SK-N-SH (cell line): Measurements from ENCODE around the gene SLC45A3. TPM values are rescaled to one million over a fixed set of nuclear protein-coding genes. Genes with fewer than 3 reads are reported as not detected.

Source experiments
- CTCF ChIA-PET: fragments of 300-600, 350-600 bp; formaldehyde crosslinking; extraction: SDS; loops from one replicate; lab custom pipeline; 2021; lab: Yijun Ruan, JAX
- POLR2A ChIA-PET: fragments of 350-600 bp; sonication (Branson Sonifier 250); formaldehyde crosslinking; extraction: SDS; loops from one replicate; lab custom pipeline; 2020; ENCODE audit warnings: antibody characterized with exemption, inconsistent platforms; lab: Yijun Ruan, JAX
- DNase-seq: peaks from one replicate; pipeline ENCODE4 v3.0.0; 2012
- H2AFZ ChIP-seq: fragments of 200-600 bp; sonication (generic); 2 replicates; pipeline ENCODE4 v1.8.1; 2016; ENCODE audit warnings: antibody characterized with exemption, mild to moderate bottlenecking, low read depth
- H3F3A ChIP-seq: fragments of 200-600 bp; sonication (generic); replicated peaks from 2 replicates; pipeline ENCODE3; 2016; ENCODE audit warnings: antibody characterized with exemption, mild to moderate bottlenecking; ENCODE audit not compliant: insufficient read depth
- H3K27ac ChIP-seq, 2 experiments: fragments of 200-500 bp in 1 of 2; fragments of 200-600 bp in 1 of 2; sonication (Bioruptor generic) in 1 of 2; sonication (generic), shearing (Covaris generic) in 1 of 2; 2 replicates each; pipeline versions ENCODE4 v1.5.1 to v1.6.1; 2014 to 2016; ENCODE audit warnings: low read depth in 2 of 2, inconsistent platforms in 1 of 2, low read length in 1 of 2, mild to moderate bottlenecking in 1 of 2, mixed read lengths in 1 of 2
- H3K27me3 ChIP-seq: fragments of 200-600 bp; sonication (generic), shearing (Covaris generic); 2 replicates; pipeline ENCODE4 v1.6.1; 2016; ENCODE audit warnings: mixed run types; ENCODE audit not compliant: insufficient read depth
- H3K36me3 ChIP-seq, 2 experiments: fragments of 200-500 bp in 1 of 2; fragments of 200-600 bp in 1 of 2; sonication (Bioruptor generic) in 1 of 2; sonication (generic) in 1 of 2; replicated peaks in 1 of 2; 2 replicates each; pipeline versions ENCODE3 to v1.5.1; 2014 to 2016; ENCODE audit warnings: low read length in 1 of 2, mild to moderate bottlenecking in 1 of 2; ENCODE audit not compliant: insufficient read depth in 2 of 2, control insufficient read depth in 1 of 2
- H3K4me1 ChIP-seq, 2 experiments: fragments of 200-500 bp in 1 of 2; fragments of 200-600 bp in 1 of 2; sonication (Bioruptor generic) in 1 of 2; sonication (generic), shearing (Covaris generic) in 1 of 2; 2 replicates each; pipeline versions ENCODE4 v1.5.1 to v1.6.1; 2014 to 2016; ENCODE audit warnings: low read depth in 1 of 2, low read length in 1 of 2, mixed run types in 1 of 2; ENCODE audit not compliant: insufficient read depth in 2 of 2, control insufficient read depth in 1 of 2
- H3K4me2 ChIP-seq: fragments of 200-600 bp; sonication (generic), shearing (Covaris generic); 2 replicates; pipeline ENCODE4 v1.6.1; 2017; ENCODE audit warnings: mixed run types
- H3K4me3 ChIP-seq, 2 experiments: fragments of 200-500 bp in 1 of 2; fragments of 200-600 bp in 1 of 2; sonication (Bioruptor generic) in 1 of 2; sonication (generic), shearing (Covaris generic) in 1 of 2; 2 replicates each; pipeline versions ENCODE4 v1.5.1 to v1.8.1; 2014 to 2016; ENCODE audit warnings: low read depth in 2 of 2, inconsistent platforms in 1 of 2, low read length in 1 of 2, mild to moderate bottlenecking in 1 of 2, mixed read lengths in 1 of 2, moderate library complexity in 1 of 2
- H3K79me2 ChIP-seq: fragments of 200-600 bp; sonication (generic); 2 replicates; pipeline ENCODE4 v1.8.1; 2017; ENCODE audit warnings: mild to moderate bottlenecking; ENCODE audit not compliant: insufficient read depth
- H3K9ac ChIP-seq: fragments of 200-600 bp; sonication (generic); 2 replicates; pipeline ENCODE4 v1.6.1; 2017; ENCODE audit warnings: mixed run types
- H3K9me2 ChIP-seq: fragments of 200-600 bp; sonication (generic); 2 replicates; pipeline ENCODE4 v1.6.1; 2017; ENCODE audit warnings: mixed run types
- H3K9me3 ChIP-seq: fragments of 200-600 bp; sonication (generic); 2 replicates; pipeline ENCODE4 v1.6.1; 2017; ENCODE audit warnings: mixed run types, mild to moderate bottlenecking, moderate library complexity
- H4K20me1 ChIP-seq: fragments of 200-600 bp; sonication (generic); 2 replicates; pipeline ENCODE4 v1.6.1; 2017; ENCODE audit warnings: mild to moderate bottlenecking, mixed run types; ENCODE audit not compliant: insufficient read depth
- CHD2 ChIP-seq: fragments of 150-350 bp; IDR thresholded peaks from 2 replicates; pipeline ENCODE4 v1.6.1; 2018; ENCODE audit warnings: low read length; ENCODE audit not compliant: partially characterized antibody
- ELF1 ChIP-seq: IDR thresholded peaks from 2 replicates; pipeline ENCODE4 v1.4.0; 2012
- EZH2phosphoT487 ChIP-seq: fragments of 200-600 bp; sonication (generic); IDR thresholded peaks from 2 replicates; pipeline ENCODE4 v1.6.1; 2017; ENCODE audit warnings: low read depth, mixed run types, mild to moderate bottlenecking, antibody characterized with exemption, moderate library complexity, borderline replicate concordance
- GABPA ChIP-seq: IDR thresholded peaks from 2 replicates; pipeline ENCODE4 v1.4.0; 2012; ENCODE audit warnings: low read depth, mild to moderate bottlenecking
- NFIC ChIP-seq: IDR thresholded peaks from 2 replicates; pipeline ENCODE4 v1.4.0; 2012; ENCODE audit warnings: borderline replicate concordance
- RAD21 ChIP-seq: IDR thresholded peaks from 2 replicates; pipeline ENCODE4 v1.6.1; 2012; ENCODE audit warnings: mild to moderate bottlenecking, low read length
- RCOR1 ChIP-seq: fragments of 150-350 bp; IDR thresholded peaks from 2 replicates; pipeline ENCODE4 v1.6.1; 2017; ENCODE audit warnings: antibody characterized with exemption, low read length
- RFX5 ChIP-seq: IDR thresholded peaks from 2 replicates; pipeline ENCODE4 v1.6.1; 2012; ENCODE audit warnings: mild to moderate bottlenecking, improper control_type of control experiment, low read length
- SMC3 ChIP-seq: IDR thresholded peaks from 2 replicates; pipeline ENCODE4 v1.6.1; 2012; ENCODE audit warnings: low read depth, low read length, improper control_type of control experiment
- TAF1 ChIP-seq: IDR thresholded peaks from 2 replicates; pipeline ENCODE4 v1.6.1; 2012; ENCODE audit warnings: low read depth, mild to moderate bottlenecking, low read length, moderate library complexity, borderline replicate concordance
- TCF12 ChIP-seq: IDR thresholded peaks from 2 replicates; pipeline ENCODE4 v1.4.0; 2012
- TEAD4 ChIP-seq: IDR thresholded peaks from 2 replicates; pipeline ENCODE4 v1.4.0; 2012; ENCODE audit warnings: mild to moderate bottlenecking, borderline replicate concordance; ENCODE audit not compliant: insufficient read depth
- YY1 ChIP-seq: IDR thresholded peaks from 2 replicates; pipeline ENCODE4 v1.4.0; 2012; ENCODE audit warnings: low read depth, mild to moderate bottlenecking
- WGBS: methylation state at CpG from one replicate; pipeline ENCODE4 v1.1.6; 2017; ENCODE audit warnings: low lambda C conversion rate; 5-methylcytosine and 5-hydroxymethylcytosine counted together
- polyA plus RNA-seq, 3 experiments: library from polyadenylated mRNA; depleted of rRNA; stranded (reverse); fragments of >200 nt; gene quantifications; 2 replicates each; pipeline ENCODE4 v1.2.3, GENCODE V29; 2012
- TF ChIP-seq, protein P1 (sequence below): IDR thresholded peaks from 2 replicates; pipeline ENCODE4; 2012
- TF ChIP-seq, protein P2 (sequence below): fragments of 150-350 bp; IDR thresholded peaks from 2 replicates; pipeline ENCODE4 v1.6.1; 2017; ENCODE audit warnings: antibody characterized with exemption, low read length, low read depth, borderline replicate concordance
- TF ChIP-seq, protein P3 (sequence below): IDR thresholded peaks from 2 replicates; pipeline ENCODE4 v1.4.0; 2012; ENCODE audit warnings: low read depth, borderline replicate concordance
- TF ChIP-seq, protein P4 (sequence below): fragments of 200-600 bp; sonication (generic); IDR thresholded peaks from 2 replicates; pipeline ENCODE4 v1.6.1; 2017; ENCODE audit warnings: antibody characterized with exemption, mild to moderate bottlenecking, moderate library complexity
- TF ChIP-seq, protein P5 (sequence below): IDR thresholded peaks from 2 replicates; pipeline ENCODE4 v1.4.0; 2012; ENCODE audit warnings: low read depth, borderline replicate concordance
- TF ChIP-seq, protein P6 (sequence below): IDR thresholded peaks from 2 replicates; pipeline ENCODE4 v1.4.0; 2012; ENCODE audit warnings: low read depth

SLC45A3 gene
- polyA plus RNA-seq, 1 of the 3 experiments (the other 2 are of a cell fraction), result 4.6 TPM

DNA sequence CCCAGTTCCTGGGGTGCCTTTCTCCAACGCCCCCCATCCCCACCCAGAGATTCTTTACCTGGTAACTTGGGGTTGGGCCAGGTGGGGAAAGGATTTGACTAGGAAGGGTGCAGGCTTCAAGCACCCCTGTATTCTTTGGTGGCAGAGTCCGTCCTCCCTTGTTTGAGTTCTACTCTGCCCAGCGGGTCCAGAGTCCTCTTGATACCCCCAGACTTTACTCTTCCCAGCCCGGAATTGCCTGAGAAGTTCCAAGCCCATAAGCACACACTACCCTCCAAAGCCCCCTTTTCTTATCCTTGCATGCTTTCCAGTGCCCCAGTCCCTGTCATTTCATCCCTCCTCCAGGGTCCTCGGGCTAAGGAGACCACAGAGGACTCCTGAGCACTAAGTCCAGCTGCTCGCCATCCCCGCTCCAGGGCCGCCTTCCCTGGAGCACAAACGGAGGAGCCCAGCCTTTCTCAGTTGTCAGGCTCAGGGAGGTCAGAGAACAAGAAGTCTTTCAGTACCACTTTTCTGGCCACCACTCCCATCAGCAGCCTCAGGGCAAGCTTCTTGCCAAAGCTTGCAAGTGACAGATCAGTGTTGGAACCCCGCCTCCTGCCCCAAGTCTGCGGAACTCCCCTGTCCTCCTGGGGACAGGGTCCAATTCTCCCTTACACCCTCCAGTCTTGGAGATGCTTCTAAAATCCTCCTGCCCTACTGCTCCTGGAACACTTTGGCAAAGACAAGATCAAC is 12.2 kb downstream of the SLC45A3 start:
- CTCF ChIA-PET, result interaction anchor here (0.6 to 18.5 kb wide), 6 partner anchors 8 to 122 kb away, joined by 3 to 367 read pairs (median 4); partner anchors contain the start of gene SLC45A3
- H3K9me2 ChIP-seq, result no peaks in the 10 kb centered on the region
- no peaks in the 10 kb centered on the region for H3K36me3 ChIP-seq
- POLR2A ChIA-PET, result no interaction called here
- no peaks in the 10 kb centered on the region for H3F3A ChIP-seq
- no peak overlapping the region for H3K4me3 ChIP-seq
- H3K79me2 ChIP-seq, result peaks cover 11% of the 10 kb centered on the region
- no peak overlapping the region for H3K9ac ChIP-seq
- no peak for DNase-seq
- 92% methylated on average over 9 of the region's 11 CpGs for WGBS
- H3K4me1 ChIP-seq, result peaks cover 0 to 16% of the 10 kb centered on the region in 2 experiments; a peak in 1 of 4 replicates
- H2AFZ ChIP-seq, result no peak overlapping the region
- H3K4me2 ChIP-seq, result no peak overlapping the region
- no peaks in the 10 kb centered on the region for H3K27me3 ChIP-seq
- no peak overlapping the region for H3K27ac ChIP-seq
- no peaks in the 10 kb centered on the region for H4K20me1 ChIP-seq
- TF ChIP-seq SMC3, result no peak
- TF ChIP-seq CHD2, result no peak
- no peak for TF ChIP-seq YY1
- TF ChIP-seq GABPA, result no peak
- TF ChIP-seq, all 33 proteins: peak for 0
- no peaks in the 10 kb centered on the region for H3K9me3 ChIP-seq

DNA sequence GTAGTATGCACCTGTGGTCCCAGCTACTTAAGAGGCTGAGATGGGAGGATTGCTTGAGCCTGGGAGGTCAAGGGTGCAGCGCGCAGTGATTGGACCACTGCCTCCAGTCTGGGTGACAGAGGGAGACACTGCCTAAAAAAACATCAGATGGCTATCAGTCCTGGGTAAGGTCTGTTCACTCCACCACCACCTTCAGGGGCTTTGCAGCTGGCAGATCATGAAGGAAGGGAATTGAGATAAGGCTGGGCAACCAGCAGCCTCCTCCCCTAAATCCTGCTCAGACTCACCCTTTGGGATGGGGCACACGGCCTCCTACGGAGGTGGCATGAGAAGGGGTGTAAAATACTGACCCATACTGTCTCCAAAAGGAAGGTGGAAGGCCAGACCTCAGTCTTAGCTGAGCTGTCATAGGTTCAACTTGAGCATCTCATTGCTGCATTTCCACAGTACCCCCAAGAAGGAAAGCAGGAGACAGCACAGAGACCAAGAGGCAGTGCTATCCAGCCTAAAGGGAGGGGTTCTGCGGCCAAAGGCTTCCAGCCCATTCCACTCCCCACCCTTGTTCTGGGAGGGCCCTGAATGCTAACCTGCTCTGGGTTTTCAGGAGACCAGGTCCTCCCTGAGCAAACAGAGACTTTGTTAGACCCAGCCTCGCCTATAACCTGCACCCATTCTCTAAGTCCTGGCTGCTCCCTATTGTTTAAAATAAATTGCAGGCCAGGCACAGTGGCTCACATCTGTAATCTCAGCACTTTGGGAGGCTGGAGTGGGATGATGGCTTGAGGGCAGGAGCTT is 13.7 kb downstream of the SLC45A3 start:
- H3K4me2 ChIP-seq, result no peak overlapping the region
- no peaks in the 10 kb centered on the region for H3F3A ChIP-seq
- H3K27ac ChIP-seq, result no peak overlapping the region
- H3K9ac ChIP-seq, result no peak overlapping the region
- peak; percentile 50 for DNase-seq
- H3K4me3 ChIP-seq, result no peak overlapping the region
- CTCF ChIA-PET, result interaction anchor here (0.9 to 18.5 kb wide), 9 partner anchors 6 to 181 kb away, joined by 3 to 367 read pairs (median 3); no protein-coding TSS in a partner anchor
- H4K20me1 ChIP-seq, result no peaks in the 10 kb centered on the region
- WGBS, result 92% methylated on average over 5 of the region's 6 CpGs
- H3K36me3 ChIP-seq, result no peaks in the 10 kb centered on the region
- H2AFZ ChIP-seq, result no peak overlapping the region
- H3K4me1 ChIP-seq, result peaks cover 0 to 16% of the 10 kb centered on the region in 2 experiments; a peak in 1 of 4 replicates
- no peaks in the 10 kb centered on the region for H3K9me2 ChIP-seq
- POLR2A ChIA-PET, result no interaction called here
- H3K9me3 ChIP-seq, result no peaks in the 10 kb centered on the region
- peaks cover 11% of the 10 kb centered on the region for H3K79me2 ChIP-seq
- H3K27me3 ChIP-seq, result no peaks in the 10 kb centered on the region
- TF ChIP-seq RFX5, result no peak
- TF ChIP-seq TAF1, result no peak
- TF ChIP-seq, protein P1, sequence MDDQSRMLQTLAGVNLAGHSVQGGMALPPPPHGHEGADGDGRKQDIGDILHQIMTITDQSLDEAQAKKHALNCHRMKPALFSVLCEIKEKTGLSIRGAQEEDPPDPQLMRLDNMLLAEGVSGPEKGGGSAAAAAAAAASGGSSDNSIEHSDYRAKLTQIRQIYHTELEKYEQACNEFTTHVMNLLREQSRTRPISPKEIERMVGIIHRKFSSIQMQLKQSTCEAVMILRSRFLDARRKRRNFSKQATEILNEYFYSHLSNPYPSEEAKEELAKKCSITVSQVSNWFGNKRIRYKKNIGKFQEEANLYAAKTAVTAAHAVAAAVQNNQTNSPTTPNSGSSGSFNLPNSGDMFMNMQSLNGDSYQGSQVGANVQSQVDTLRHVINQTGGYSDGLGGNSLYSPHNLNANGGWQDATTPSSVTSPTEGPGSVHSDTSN, result no peak
- TF ChIP-seq NFIC, result no peak
- TF ChIP-seq, protein P2, sequence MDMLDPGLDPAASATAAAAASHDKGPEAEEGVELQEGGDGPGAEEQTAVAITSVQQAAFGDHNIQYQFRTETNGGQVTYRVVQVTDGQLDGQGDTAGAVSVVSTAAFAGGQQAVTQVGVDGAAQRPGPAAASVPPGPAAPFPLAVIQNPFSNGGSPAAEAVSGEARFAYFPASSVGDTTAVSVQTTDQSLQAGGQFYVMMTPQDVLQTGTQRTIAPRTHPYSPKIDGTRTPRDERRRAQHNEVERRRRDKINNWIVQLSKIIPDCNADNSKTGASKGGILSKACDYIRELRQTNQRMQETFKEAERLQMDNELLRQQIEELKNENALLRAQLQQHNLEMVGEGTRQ, result no peak
- TF ChIP-seq, protein P3, sequence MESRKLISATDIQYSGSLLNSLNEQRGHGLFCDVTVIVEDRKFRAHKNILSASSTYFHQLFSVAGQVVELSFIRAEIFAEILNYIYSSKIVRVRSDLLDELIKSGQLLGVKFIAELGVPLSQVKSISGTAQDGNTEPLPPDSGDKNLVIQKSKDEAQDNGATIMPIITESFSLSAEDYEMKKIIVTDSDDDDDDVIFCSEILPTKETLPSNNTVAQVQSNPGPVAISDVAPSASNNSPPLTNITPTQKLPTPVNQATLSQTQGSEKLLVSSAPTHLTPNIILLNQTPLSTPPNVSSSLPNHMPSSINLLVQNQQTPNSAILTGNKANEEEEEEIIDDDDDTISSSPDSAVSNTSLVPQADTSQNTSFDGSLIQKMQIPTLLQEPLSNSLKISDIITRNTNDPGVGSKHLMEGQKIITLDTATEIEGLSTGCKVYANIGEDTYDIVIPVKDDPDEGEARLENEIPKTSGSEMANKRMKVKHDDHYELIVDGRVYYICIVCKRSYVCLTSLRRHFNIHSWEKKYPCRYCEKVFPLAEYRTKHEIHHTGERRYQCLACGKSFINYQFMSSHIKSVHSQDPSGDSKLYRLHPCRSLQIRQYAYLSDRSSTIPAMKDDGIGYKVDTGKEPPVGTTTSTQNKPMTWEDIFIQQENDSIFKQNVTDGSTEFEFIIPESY, result no peak
- TF ChIP-seq ELF1, result no peak
- TF ChIP-seq EZH2phosphoT487, result no peak
- TF ChIP-seq RCOR1, result no peak
- no peak for TF ChIP-seq RAD21
- no peak for TF ChIP-seq TCF12
- TF ChIP-seq TEAD4, result no peak
- TF ChIP-seq, protein P4, sequence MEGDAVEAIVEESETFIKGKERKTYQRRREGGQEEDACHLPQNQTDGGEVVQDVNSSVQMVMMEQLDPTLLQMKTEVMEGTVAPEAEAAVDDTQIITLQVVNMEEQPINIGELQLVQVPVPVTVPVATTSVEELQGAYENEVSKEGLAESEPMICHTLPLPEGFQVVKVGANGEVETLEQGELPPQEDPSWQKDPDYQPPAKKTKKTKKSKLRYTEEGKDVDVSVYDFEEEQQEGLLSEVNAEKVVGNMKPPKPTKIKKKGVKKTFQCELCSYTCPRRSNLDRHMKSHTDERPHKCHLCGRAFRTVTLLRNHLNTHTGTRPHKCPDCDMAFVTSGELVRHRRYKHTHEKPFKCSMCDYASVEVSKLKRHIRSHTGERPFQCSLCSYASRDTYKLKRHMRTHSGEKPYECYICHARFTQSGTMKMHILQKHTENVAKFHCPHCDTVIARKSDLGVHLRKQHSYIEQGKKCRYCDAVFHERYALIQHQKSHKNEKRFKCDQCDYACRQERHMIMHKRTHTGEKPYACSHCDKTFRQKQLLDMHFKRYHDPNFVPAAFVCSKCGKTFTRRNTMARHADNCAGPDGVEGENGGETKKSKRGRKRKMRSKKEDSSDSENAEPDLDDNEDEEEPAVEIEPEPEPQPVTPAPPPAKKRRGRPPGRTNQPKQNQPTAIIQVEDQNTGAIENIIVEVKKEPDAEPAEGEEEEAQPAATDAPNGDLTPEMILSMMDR, result no peak
- TF ChIP-seq, protein P5, sequence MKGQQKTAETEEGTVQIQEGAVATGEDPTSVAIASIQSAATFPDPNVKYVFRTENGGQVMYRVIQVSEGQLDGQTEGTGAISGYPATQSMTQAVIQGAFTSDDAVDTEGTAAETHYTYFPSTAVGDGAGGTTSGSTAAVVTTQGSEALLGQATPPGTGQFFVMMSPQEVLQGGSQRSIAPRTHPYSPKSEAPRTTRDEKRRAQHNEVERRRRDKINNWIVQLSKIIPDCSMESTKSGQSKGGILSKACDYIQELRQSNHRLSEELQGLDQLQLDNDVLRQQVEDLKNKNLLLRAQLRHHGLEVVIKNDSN, result no peak
- TF ChIP-seq, protein P6, sequence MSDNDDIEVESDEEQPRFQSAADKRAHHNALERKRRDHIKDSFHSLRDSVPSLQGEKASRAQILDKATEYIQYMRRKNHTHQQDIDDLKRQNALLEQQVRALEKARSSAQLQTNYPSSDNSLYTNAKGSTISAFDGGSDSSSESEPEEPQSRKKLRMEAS, result no peak
